Endothelial cell of umbilical vein (primary cell): ENCODE data around the gene UAP1L1.

Source experiments
- CTCF ChIP-seq, 2 donors: IDR thresholded peaks; 1 replicate in 1 of 2; 2 replicates in 1 of 2; pipeline ENCODE4 v1.5.1; 2011; ENCODE audit warnings: low read length in 2 of 2, mild to moderate bottlenecking in 2 of 2, moderate library complexity in 2 of 2, control low read depth in 1 of 2, inconsistent platforms in 1 of 2, low read depth in 1 of 2; ENCODE audit not compliant: insufficient read depth in 1 of 2; ENCODE audit errors: extremely low read depth in 1 of 2
- EZH2 ChIP-seq: IDR thresholded peaks from 2 replicates; pipeline ENCODE4 v1.6.1; 2012; ENCODE audit warnings: borderline replicate concordance, low read depth, mild to moderate bottlenecking, moderate library complexity, low read length, inconsistent platforms; ENCODE audit not compliant: severe bottlenecking
- JUN ChIP-seq: IDR thresholded peaks from 2 replicates; pipeline ENCODE4 v1.6.1; 2011; ENCODE audit warnings: borderline replicate concordance, low read depth; ENCODE audit not compliant: insufficient read length, insufficient read depth
- MYC ChIP-seq: IDR thresholded peaks from one replicate; pipeline ENCODE4 v1.6.1; 2011; ENCODE audit warnings: mild to moderate bottlenecking, low read depth, low read length
- POLR2A ChIP-seq: IDR thresholded peaks from 2 replicates; pipeline ENCODE4 v1.6.1; 2012; ENCODE audit warnings: low read depth, mild to moderate bottlenecking, control low read depth, low read length
- POLR2AphosphoS5 ChIP-seq: IDR thresholded peaks from 2 replicates; pipeline ENCODE4 v1.6.1; 2012; ENCODE audit warnings: low read depth, mild to moderate bottlenecking, control low read depth, low read length, moderate library complexity; ENCODE audit not compliant: insufficient read depth
- TF ChIP-seq, protein P1 (sequence below): IDR thresholded peaks from 2 replicates; pipeline ENCODE4 v1.6.1; 2011; ENCODE audit not compliant: insufficient read depth, insufficient read length

DNA sequence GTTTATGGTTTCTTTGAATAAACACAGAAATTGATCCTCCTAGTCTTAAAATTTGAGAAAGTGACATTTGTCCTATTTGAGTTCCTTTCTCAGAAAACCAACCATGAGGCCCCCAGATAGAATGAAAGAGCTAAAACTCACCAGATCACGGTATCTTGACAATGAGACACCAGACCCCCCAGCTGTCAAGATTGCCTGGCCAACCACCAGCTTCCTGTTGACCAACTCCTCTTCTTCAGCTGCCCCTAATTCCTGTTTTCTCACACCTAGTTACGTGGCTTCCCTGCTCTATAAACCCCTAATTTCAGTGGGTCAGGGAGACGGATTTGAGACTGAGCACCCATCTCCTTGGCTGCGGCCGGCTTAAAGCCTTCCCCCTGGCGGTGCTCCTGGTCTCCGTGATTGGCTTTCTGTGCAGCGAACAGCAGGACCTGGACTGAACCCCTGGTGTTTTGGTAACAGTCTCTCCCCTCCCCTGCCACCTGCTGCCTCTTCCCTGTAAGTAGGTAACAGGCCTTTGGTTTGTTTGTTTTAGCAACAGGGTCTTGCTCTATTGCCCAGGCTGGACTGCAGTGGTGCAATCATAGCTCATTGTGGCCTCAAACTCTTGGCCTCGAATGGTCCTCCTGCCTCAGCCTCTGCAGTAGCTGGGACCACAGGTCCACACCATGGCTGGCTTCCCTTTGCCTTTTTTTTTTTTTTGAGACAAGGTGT lies 18.6 kb upstream of the UAP1L1 start:
- TF ChIP-seq POLR2AphosphoS5 (no peak), CTCF (IDR thresholded peaks at IDR 0.05; ENCODE audit: extremely low read depth in 1 of 2, insufficient read depth in 1 of 2, low read depth in 1 of 2, low read length in 2 of 2) (no peak), POLR2A (no peak), EZH2 (no peak), JUN (no peak), MYC (no peak)
- TF ChIP-seq, protein P1, sequence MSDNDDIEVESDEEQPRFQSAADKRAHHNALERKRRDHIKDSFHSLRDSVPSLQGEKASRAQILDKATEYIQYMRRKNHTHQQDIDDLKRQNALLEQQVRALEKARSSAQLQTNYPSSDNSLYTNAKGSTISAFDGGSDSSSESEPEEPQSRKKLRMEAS: no peak
